ENCODE results near the gene COPRS.

COPRS gene

GRCh38 chr17:31858642-31859486, at the start of gene COPRS:
COPRS (minus strand) TSS chr17:31859244; CDS start chr17:31859199, 45 bp downstream.
- DNase-seq (ENCODE audit: insufficient read length, low spot score) = peak; percentile 98
- peak; percentile 76 for FAIRE-seq

GRCh38 chr17:31908386-31908785, 49.3 kb upstream of the COPRS start:
- no peak for FAIRE-seq
- no peak for DNase-seq (ENCODE audit: insufficient read length, low spot score)

GRCh38 chr17:31907342-31907962, 48.4 kb upstream of the COPRS start:
- no peak for DNase-seq (ENCODE audit: insufficient read length, low spot score)
- no peak for FAIRE-seq

- no peak for FAIRE-seq
- DNase-seq (ENCODE audit: insufficient read length, low spot score) = no peak
These were observed 44.4 kb upstream of the COPRS start for GRCh38 chr17:31903401-31903800.

- DNase-seq (ENCODE audit: insufficient read length, low spot score) = no peak
- FAIRE-seq = peak; percentile 95
These were observed 43.6 kb upstream of the COPRS start for GRCh38 chr17:31902693-31903092.

GRCh38 chr17:31900877-31901276, 41.8 kb upstream of the COPRS start:
- FAIRE-seq = no peak

GRCh38 chr17:31888124-31888523, 29.1 kb upstream of the COPRS start:
- DNase-seq (ENCODE audit: insufficient read length, low spot score) = no peak
- FAIRE-seq = peak; percentile 21

More at GRCh38 chr17:31900877-31901276, 41.8 kb upstream of the COPRS start:
- DNase-seq (ENCODE audit: insufficient read length, low spot score) = no peak

- FAIRE-seq (no peak), DNase-seq (ENCODE audit: insufficient read length, low spot score) (no peak)
These were observed 23.5 kb upstream of the COPRS start for GRCh38 chr17:31882571-31882970.

- FAIRE-seq = no peak
- DNase-seq (ENCODE audit: insufficient read length, low spot score) = no peak
These were observed 21.3 kb upstream of the COPRS start for GRCh38 chr17:31880311-31880710.

- DNase-seq (ENCODE audit: insufficient read length, low spot score) (no peak), FAIRE-seq (no peak)
These were observed 19.6 kb upstream of the COPRS start for GRCh38 chr17:31878703-31879073.

GRCh38 chr17:31877911-31878702, 19.1 kb upstream of the COPRS start:
- no peak for FAIRE-seq
- DNase-seq (ENCODE audit: insufficient read length, low spot score) = no peak

GRCh38 chr17:31877341-31877740, 18.3 kb upstream of the COPRS start:
- DNase-seq (ENCODE audit: insufficient read length, low spot score) = no peak
- FAIRE-seq = no peak

GRCh38 chr17:31875081-31875480, 16.0 kb upstream of the COPRS start:
- DNase-seq (ENCODE audit: insufficient read length, low spot score) (no peak), FAIRE-seq (no peak)

GRCh38 chr17:31869797-31870568, 10.9 kb upstream of the COPRS start:
- FAIRE-seq (no peak), DNase-seq (ENCODE audit: insufficient read length, low spot score) (no peak)

- FAIRE-seq (no peak), DNase-seq (ENCODE audit: insufficient read length, low spot score) (no peak)
These were observed 10.0 kb upstream of the COPRS start for GRCh38 chr17:31869031-31869430.

GRCh38 chr17:31859487-31860008, 504 bp upstream of the COPRS start:
- DNase-seq (ENCODE audit: insufficient read length, low spot score) (no peak), FAIRE-seq (peak; percentile 4)

GRCh38 chr17:31857920-31858641, 963 bp downstream of the COPRS start:
- FAIRE-seq (peak; percentile 44), DNase-seq (ENCODE audit: insufficient read length, low spot score) (no peak)

GRCh38 chr17:31856750-31857149, 2.3 kb downstream of the COPRS start:
- FAIRE-seq (no peak), DNase-seq (ENCODE audit: insufficient read length, low spot score) (no peak)

- DNase-seq (ENCODE audit: insufficient read length, low spot score) (no peak), FAIRE-seq (no peak)
These were observed 4.4 kb downstream of the COPRS start for GRCh38 chr17:31854672-31855071.
